ENCODE data around the gene ADGRV1. TPM values are rescaled to one million over a fixed set of nuclear protein-coding genes. Genes with fewer than 3 reads are reported as not detected.

ADGRV1 gene
- total and polyA plus RNA-seq, 9 of the 15 experiments (the other 6 are each of a cell fraction or from before 2014, with no cell fraction given), result 21.7 to 156 (median 58.2) TPM

DNA sequence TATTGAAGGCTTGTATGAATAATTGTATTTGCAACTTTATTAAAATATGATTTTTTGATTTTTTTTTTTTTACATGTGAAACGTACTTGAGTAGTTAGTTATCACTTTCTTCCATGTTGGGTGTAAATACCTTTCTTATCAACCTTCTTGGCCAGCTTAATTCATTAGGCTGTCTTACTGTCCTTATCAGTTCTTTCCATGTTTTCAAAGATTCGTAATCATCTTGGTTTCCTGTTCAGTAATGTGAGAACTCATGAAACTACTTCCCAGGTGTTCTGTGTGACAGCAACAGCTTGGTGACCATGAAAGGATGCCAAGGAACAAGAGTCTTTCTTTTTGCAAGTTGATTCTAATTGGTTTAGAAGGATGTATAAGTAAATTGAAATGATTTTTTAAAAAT is 100.0 kb downstream of the ADGRV1 start (continued):
- TF ChIP-seq ZNF277 (CRISPR knock-in tag; IDR thresholded peaks at IDR 0.05; ENCODE audit: borderline replicate concordance), result no peak
- no peak for TF ChIP-seq ELK1 (CRISPR knock-in tag; IDR thresholded peaks at IDR 0.05)
- peak; percentile 67; the same call in 1 of the 2 replicates for TF ChIP-seq MTA3 (IDR thresholded peaks at IDR 0.05; ENCODE audit: borderline replicate concordance)
- no peak for TF ChIP-seq MTF1 (CRISPR knock-in tag; IDR thresholded peaks at IDR 0.05; ENCODE audit: borderline replicate concordance)
- no peak for TF ChIP-seq POLR3G (IDR thresholded peaks at IDR 0.05; ENCODE audit: extremely low read depth, insufficient read length, insufficient replicate concordance)
- TF ChIP-seq PHF8 (IDR thresholded peaks at IDR 0.05; ENCODE audit: borderline replicate concordance, low read length), result no peak
- TF ChIP-seq SFPQ (IDR thresholded peaks at IDR 0.05; ENCODE audit: low read depth, low read length), result no peak
- no peak for TF ChIP-seq ILK (tag; IDR thresholded peaks at IDR 0.05; ENCODE audit: borderline replicate concordance, low read depth)
- TF ChIP-seq ZNF584 (CRISPR knock-in tag; IDR thresholded peaks at IDR 0.05; ENCODE audit: low read depth), result no peak
- no peak for TF ChIP-seq BRF1 (IDR thresholded peaks at IDR 0.05; ENCODE audit: borderline replicate concordance, extremely low read depth, insufficient read length)
- TF ChIP-seq SIX5 (IDR thresholded peaks at IDR 0.05; ENCODE audit: borderline replicate concordance in 1 of 2, insufficient read depth in 1 of 2, low read depth in 1 of 2, low read length in 2 of 2), result no peak
- TF ChIP-seq ZNF586 (CRISPR knock-in tag; conservative IDR thresholded peaks at IDR 0.05), result no peak
- TF ChIP-seq ZBTB33 (CRISPR knock-in tag; IDR thresholded peaks at IDR 0.05), result no peak
- no peak for TF ChIP-seq SIN3B (IDR thresholded peaks at IDR 0.05; ENCODE audit: low read depth)
- TF ChIP-seq RCOR1 (IDR thresholded peaks at IDR 0.05; ENCODE audit: borderline replicate concordance in 1 of 2, low read depth in 2 of 2, low read length in 2 of 2), result peak in 1 of 2 experiments; percentile 92; a peak in 2 of 4 replicates
- TF ChIP-seq ZNF780A (CRISPR knock-in tag; IDR thresholded peaks at IDR 0.05), result no peak
- peak; percentile 11 for TF ChIP-seq FIP1L1 (IDR thresholded peaks at IDR 0.05; ENCODE audit: low read depth, low read length, poor library complexity, severe bottlenecking)
- no peak for TF ChIP-seq ZBTB5 (IDR thresholded peaks at IDR 0.05)
- TF ChIP-seq CBX3 (IDR thresholded peaks at IDR 0.05; ENCODE audit: borderline replicate concordance in 1 of 2, low read length in 2 of 2), result no peak

Data from K562 (cell line).